ENCODE measurements around the gene TMF1. TPM values are rescaled to one million over a fixed set of nuclear protein-coding genes. Genes with fewer than 3 reads are reported as not detected.

TMF1 gene
- total RNA-seq, 1 donor from 2014 or later, result 43.1 TPM

DNA sequence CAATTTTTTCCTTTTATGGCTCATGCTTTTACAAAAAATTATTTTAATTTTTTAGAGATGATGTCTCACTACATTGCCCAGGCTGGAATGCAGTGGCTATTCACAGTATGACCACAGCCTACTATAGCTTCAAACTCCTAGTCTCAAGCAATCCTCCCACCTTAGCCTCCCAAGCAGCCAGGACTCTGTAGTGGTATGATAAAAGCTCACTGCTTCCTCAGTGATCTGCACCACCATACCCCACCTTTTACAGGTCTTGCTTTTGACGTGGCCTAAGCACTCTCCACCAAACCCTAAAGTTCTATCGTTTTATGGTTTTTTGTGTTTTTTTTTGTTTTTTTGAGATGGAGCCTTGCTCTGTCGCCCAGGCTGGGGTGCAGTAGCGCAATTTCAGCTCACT lies 14.0 kb upstream of the TMF1 start:
- DNase-seq (ENCODE audit: low spot score), result no peak
- H3K27me3 Mint-ChIP-seq (ENCODE audit: insufficient read depth), result no peaks in the 10 kb centered on the region
- H3K4me3 Mint-ChIP-seq, result no peak overlapping the region
- peaks cover 44% of the 10 kb centered on the region for H3K4me1 Mint-ChIP-seq (ENCODE audit: low read depth)
- no peak overlapping the region for H3K27ac Mint-ChIP-seq
- peaks cover 36% of the 10 kb centered on the region for H3K36me3 Mint-ChIP-seq (ENCODE audit: low read depth)
- no peaks in the 10 kb centered on the region for H3K9me3 Mint-ChIP-seq
- intact Hi-C loops (cut with micrococcal nuclease), result no loop called here

GRCh38 chr3:69065318-69065964 lies 13.3 kb upstream of the TMF1 start:
- intact Hi-C loops (cut with micrococcal nuclease), result loop anchor here (1.0 kb wide), 1 partner anchor 14 kb away; no protein-coding TSS in a partner anchor
- H3K27ac Mint-ChIP-seq, result peak overlapping the region; percentile 57
- peaks cover 37% of the 10 kb centered on the region for H3K4me1 Mint-ChIP-seq (ENCODE audit: low read depth)
- H3K4me3 Mint-ChIP-seq, result peak overlapping the region; percentile 41
- peaks cover 34% of the 10 kb centered on the region for H3K36me3 Mint-ChIP-seq (ENCODE audit: low read depth)
- peaks cover 3% of the 10 kb centered on the region for H3K9me3 Mint-ChIP-seq
- H3K27me3 Mint-ChIP-seq (ENCODE audit: insufficient read depth), result no peaks in the 10 kb centered on the region
- DNase-seq (ENCODE audit: low spot score), result peak; percentile 16

- no peak overlapping the region for H3K27ac Mint-ChIP-seq
- peaks cover 46% of the 10 kb centered on the region for H3K36me3 Mint-ChIP-seq (ENCODE audit: low read depth)
- H3K9me3 Mint-ChIP-seq, result peaks cover 3% of the 10 kb centered on the region
- H3K27me3 Mint-ChIP-seq (ENCODE audit: insufficient read depth), result no peaks in the 10 kb centered on the region
- H3K4me3 Mint-ChIP-seq, result no peak overlapping the region
- DNase-seq (ENCODE audit: low spot score), result no peak
- intact Hi-C loops (cut with micrococcal nuclease), result loop anchor here (1.0 kb wide), 2 partner anchors 7 to 10 kb away; no protein-coding TSS in a partner anchor
- H3K4me1 Mint-ChIP-seq (ENCODE audit: low read depth), result peaks cover 48% of the 10 kb centered on the region
Observed at GRCh38 chr3:69063636-69064035, 11.5 kb upstream of the TMF1 start.

DNA sequence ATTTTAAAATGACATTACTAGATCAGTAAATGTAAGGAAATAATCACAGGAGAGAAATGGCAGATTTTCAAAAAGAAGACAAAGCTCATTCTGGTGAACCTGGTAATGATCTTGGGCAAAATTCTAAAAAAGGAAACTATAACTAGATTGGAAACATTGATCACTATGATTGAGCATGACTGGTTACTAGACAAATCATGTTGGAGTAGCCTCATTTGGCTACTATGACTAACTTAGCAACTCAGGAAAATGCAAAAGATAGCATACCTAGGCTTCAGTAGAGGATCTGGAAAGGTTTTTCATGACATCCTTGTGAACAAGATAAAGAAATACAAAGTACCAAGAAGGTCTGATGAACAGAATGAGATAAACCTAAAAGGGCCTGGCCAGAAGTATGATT lies 7.6 kb upstream of the TMF1 start:
- H3K36me3 Mint-ChIP-seq (ENCODE audit: low read depth), result peaks cover 56% of the 10 kb centered on the region
- H3K27me3 Mint-ChIP-seq (ENCODE audit: insufficient read depth), result no peaks in the 10 kb centered on the region
- H3K27ac Mint-ChIP-seq, result peak overlapping the region; percentile 90
- peaks cover 51% of the 10 kb centered on the region for H3K4me1 Mint-ChIP-seq (ENCODE audit: low read depth)
- H3K9me3 Mint-ChIP-seq, result peaks cover 3% of the 10 kb centered on the region
- intact Hi-C loops (cut with micrococcal nuclease), result loop anchor here (1.0 kb wide), 2 partner anchors 9 to 33 kb away; no protein-coding TSS in a partner anchor
- DNase-seq (ENCODE audit: low spot score), result no peak
- no peak overlapping the region for H3K4me3 Mint-ChIP-seq

GRCh38 chr3:69058947-69059224 lies 6.8 kb upstream of the TMF1 start:
- intact Hi-C loops (cut with micrococcal nuclease), result loop anchor here (1.0 kb wide), 3 partner anchors 9 to 33 kb away; partner anchors contain the start of gene UBA3
- Mint-ChIP-seq H3K4me3 (peak overlapping the region; percentile 25), H3K9me3 (peaks cover 3% of the 10 kb centered on the region), H3K27me3 (ENCODE audit: insufficient read depth) (no peaks in the 10 kb centered on the region), H3K36me3 (ENCODE audit: low read depth) (peaks cover 54% of the 10 kb centered on the region), H3K4me1 (ENCODE audit: low read depth) (peaks cover 43% of the 10 kb centered on the region), H3K27ac (peak overlapping the region; percentile 90)
- DNase-seq (ENCODE audit: low spot score), result no peak

DNA sequence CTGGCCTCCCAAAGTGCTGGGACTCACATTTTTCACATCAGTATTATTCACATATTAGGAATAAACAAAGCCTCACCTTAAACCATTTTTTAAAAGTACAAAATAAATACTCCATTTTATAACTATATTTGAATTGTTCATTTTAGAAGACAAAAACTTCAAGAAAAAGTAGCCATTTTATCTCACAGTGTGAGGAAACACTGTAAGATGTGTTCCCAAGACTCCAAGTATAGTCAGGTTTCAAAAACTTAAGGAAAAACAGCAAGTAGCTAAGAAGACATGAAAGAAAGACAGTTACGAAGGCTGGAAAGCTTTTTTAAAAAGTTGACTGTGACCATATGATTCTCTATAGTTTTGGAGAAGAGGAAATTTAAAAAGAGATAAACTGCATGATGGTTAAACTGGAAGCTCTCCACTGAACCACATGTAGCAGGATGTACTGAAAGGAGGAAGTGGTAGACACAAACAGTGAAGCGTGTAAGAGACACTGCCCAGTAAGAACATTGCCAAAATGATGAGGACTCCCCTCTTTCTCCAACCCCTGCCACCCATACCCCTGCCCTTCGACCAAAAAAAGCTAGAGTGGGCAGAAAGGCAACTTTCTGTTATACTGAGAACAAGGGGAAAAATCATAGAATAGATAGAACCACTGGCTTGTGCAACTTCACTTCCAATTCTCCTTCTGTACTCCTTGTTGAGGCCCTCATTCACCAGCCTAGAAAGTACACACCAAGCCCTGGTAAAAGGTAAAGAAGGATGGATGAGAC lies 6.2 kb upstream of the TMF1 start:
- Mint-ChIP-seq H3K4me1 (ENCODE audit: low read depth) (peaks cover 38% of the 10 kb centered on the region), H3K27me3 (ENCODE audit: insufficient read depth) (no peaks in the 10 kb centered on the region), H3K9me3 (peaks cover 3% of the 10 kb centered on the region), H3K27ac (peak overlapping the region; percentile 90), H3K4me3 (peak overlapping the region; percentile 25), H3K36me3 (ENCODE audit: low read depth) (peaks cover 55% of the 10 kb centered on the region)
- DNase-seq (ENCODE audit: low spot score), result peak; percentile 21
- intact Hi-C loops (cut with micrococcal nuclease), result loop anchor here (1.0 kb wide), 1 partner anchor 22 kb away; the partner anchor contains the start of gene UBA3

DNA sequence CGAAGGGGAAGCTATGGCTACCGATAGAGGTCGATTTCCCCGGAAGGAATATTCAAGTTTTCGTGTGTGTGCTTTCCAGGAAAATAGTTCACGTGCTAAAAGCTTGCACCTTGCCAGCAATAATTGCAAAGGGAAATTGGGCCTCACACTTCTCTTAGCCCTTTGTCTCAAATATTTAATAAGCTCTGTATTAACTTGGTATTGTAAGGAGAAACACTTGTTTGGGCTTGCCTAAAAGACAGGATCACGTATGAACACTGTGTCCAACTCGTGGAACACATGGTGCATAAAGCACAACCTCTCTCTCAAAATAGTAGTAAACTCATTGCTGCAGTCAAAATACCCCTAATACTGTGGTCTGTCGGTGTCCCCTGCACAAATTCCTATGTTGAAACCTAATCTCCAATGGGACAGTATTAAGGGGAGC lies 352 bp upstream of the TMF1 start:
- DNase-seq (ENCODE audit: low spot score), result no peak
- peak overlapping the region; percentile 96 for H3K27ac Mint-ChIP-seq
- no peaks in the 10 kb centered on the region for H3K9me3 Mint-ChIP-seq
- peaks cover 57% of the 10 kb centered on the region for H3K4me1 Mint-ChIP-seq (ENCODE audit: low read depth)
- peaks cover 26% of the 10 kb centered on the region for H3K36me3 Mint-ChIP-seq (ENCODE audit: low read depth)
- intact Hi-C loops (cut with micrococcal nuclease), result loop anchor here (1.0 to 2.0 kb wide), 5 partner anchors 19 to 274 kb away; partner anchors contain the start of gene EOGT
- peak overlapping the region; percentile 97 for H3K4me3 Mint-ChIP-seq
- peaks cover 1% of the 10 kb centered on the region for H3K27me3 Mint-ChIP-seq (ENCODE audit: insufficient read depth)

- H3K27ac Mint-ChIP-seq, result no peak overlapping the region
- H3K4me3 Mint-ChIP-seq, result peak overlapping the region; percentile 49
- H3K36me3 Mint-ChIP-seq (ENCODE audit: low read depth), result peaks cover 29% of the 10 kb centered on the region
Observed at GRCh38 chr3:69048990-69049389, 3.1 kb downstream of the TMF1 start.

DNA sequence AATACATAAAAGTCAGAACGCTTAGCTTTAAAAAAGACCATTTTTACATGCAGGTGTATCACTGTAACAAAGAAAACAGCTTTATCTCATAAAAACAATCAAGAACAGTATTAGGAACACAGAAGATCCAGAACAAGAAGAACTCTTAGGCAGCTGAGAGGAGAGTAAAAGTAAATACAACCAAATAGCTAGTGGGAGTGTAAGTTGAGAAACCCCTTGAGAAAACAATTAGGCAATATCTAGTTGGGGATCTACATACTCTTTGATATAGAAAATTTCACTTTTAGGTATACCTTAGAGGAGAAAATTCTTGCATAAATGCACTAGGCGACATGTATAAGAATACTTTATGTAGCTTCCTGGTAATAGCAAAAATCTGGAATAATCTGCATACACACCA lies 7.5 kb downstream of the TMF1 start:
- Mint-ChIP-seq H3K4me1 (ENCODE audit: low read depth) (peaks cover 38% of the 10 kb centered on the region), H3K9me3 (no peaks in the 10 kb centered on the region), H3K4me3 (no peak overlapping the region), H3K27ac (no peak overlapping the region), H3K36me3 (ENCODE audit: low read depth) (peaks cover 35% of the 10 kb centered on the region), H3K27me3 (ENCODE audit: insufficient read depth) (no peaks in the 10 kb centered on the region)
- intact Hi-C loops (cut with micrococcal nuclease), result no loop called here
- no peak for DNase-seq (ENCODE audit: low spot score)

More at GRCh38 chr3:69048990-69049389, 3.1 kb downstream of the TMF1 start:
- intact Hi-C loops (cut with micrococcal nuclease), result no loop called here
- Mint-ChIP-seq H3K9me3 (no peaks in the 10 kb centered on the region), H3K4me1 (ENCODE audit: low read depth) (peaks cover 65% of the 10 kb centered on the region), H3K27me3 (ENCODE audit: insufficient read depth) (peaks cover 1% of the 10 kb centered on the region)
- DNase-seq (ENCODE audit: low spot score), result no peak

GRCh38 chr3:69033470-69033869 lies 18.7 kb downstream of the TMF1 start:
- peaks cover 18% of the 10 kb centered on the region for H3K4me1 Mint-ChIP-seq (ENCODE audit: low read depth)
- H3K36me3 Mint-ChIP-seq (ENCODE audit: low read depth), result peaks cover 44% of the 10 kb centered on the region
- no peaks in the 10 kb centered on the region for H3K27me3 Mint-ChIP-seq (ENCODE audit: insufficient read depth)
- H3K4me3 Mint-ChIP-seq, result no peak overlapping the region
- DNase-seq (ENCODE audit: low spot score), result no peak
- H3K27ac Mint-ChIP-seq, result peak overlapping the region; percentile 34
- no peaks in the 10 kb centered on the region for H3K9me3 Mint-ChIP-seq
- intact Hi-C loops (cut with micrococcal nuclease), result loop anchor here (1.0 to 2.0 kb wide), 2 partner anchors 19 kb away; partner anchors contain the start of gene TMF1

DNA sequence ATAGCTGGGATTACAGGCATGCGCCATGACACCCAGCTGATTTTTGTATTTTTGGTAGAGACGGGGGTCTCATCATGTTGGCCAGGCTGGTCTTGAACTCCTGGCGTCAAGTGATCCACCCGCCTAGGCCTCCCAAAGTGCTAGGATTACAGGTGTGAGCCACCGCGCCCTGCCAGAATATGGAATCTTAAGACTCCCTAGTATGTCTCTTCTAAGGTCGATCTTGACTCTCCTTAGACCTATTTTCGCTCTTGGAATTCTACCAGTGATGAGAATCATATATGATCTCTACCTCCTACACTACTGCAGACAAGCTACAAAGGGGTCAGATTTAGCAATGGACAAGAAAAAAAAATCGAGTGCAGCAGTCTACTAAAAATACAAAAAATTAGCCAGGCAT lies 19.4 kb downstream of the TMF1 start:
- no peak for DNase-seq (ENCODE audit: low spot score)
- no peaks in the 10 kb centered on the region for H3K9me3 Mint-ChIP-seq
- intact Hi-C loops (cut with micrococcal nuclease), result loop anchor here (1.0 to 2.0 kb wide), 2 partner anchors 18 to 20 kb away; partner anchors contain the start of gene TMF1
- peak overlapping the region; percentile 69 for H3K27ac Mint-ChIP-seq
- H3K4me1 Mint-ChIP-seq (ENCODE audit: low read depth), result peaks cover 18% of the 10 kb centered on the region
- H3K4me3 Mint-ChIP-seq, result no peak overlapping the region
- peaks cover 47% of the 10 kb centered on the region for H3K36me3 Mint-ChIP-seq (ENCODE audit: low read depth)
- no peaks in the 10 kb centered on the region for H3K27me3 Mint-ChIP-seq (ENCODE audit: insufficient read depth)

DNA sequence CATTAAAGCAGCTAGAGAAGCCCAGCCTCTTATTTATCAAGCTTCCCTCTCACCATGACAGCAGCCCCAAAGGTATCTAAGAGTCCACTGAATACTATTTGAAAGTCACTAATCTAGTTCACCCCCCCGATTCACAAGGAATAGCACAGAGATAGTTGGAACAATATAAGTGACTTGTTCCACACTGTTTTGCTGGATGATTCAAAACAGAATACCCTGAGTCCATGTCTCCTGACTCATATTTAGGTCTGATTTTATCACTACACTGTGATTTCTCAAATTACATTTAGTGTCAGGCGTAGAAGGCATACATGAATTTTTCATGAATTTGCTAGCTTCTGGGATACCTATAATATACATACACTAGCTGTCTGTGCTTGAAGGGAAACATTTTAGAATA lies 20.0 kb downstream of the TMF1 start:
- no peak for DNase-seq (ENCODE audit: low spot score)
- H3K9me3 Mint-ChIP-seq, result no peaks in the 10 kb centered on the region
- peaks cover 18% of the 10 kb centered on the region for H3K4me1 Mint-ChIP-seq (ENCODE audit: low read depth)
- peaks cover 50% of the 10 kb centered on the region for H3K36me3 Mint-ChIP-seq (ENCODE audit: low read depth)
- no peak overlapping the region for H3K4me3 Mint-ChIP-seq
- H3K27ac Mint-ChIP-seq, result peak overlapping the region; percentile 71
- intact Hi-C loops (cut with micrococcal nuclease), result loop anchor here (2.0 kb wide), 1 partner anchor 17 kb away; no protein-coding TSS in a partner anchor
- H3K27me3 Mint-ChIP-seq (ENCODE audit: insufficient read depth), result no peaks in the 10 kb centered on the region

- no peak for DNase-seq (ENCODE audit: low spot score)
- peaks cover 47% of the 10 kb centered on the region for H3K36me3 Mint-ChIP-seq (ENCODE audit: low read depth)
- H3K4me3 Mint-ChIP-seq, result no peak overlapping the region
- no peaks in the 10 kb centered on the region for H3K27me3 Mint-ChIP-seq (ENCODE audit: insufficient read depth)
- no peak overlapping the region for H3K27ac Mint-ChIP-seq
- intact Hi-C loops (cut with micrococcal nuclease), result loop anchor here (2.0 kb wide), 1 partner anchor 17 kb away; no protein-coding TSS in a partner anchor
- H3K4me1 Mint-ChIP-seq (ENCODE audit: low read depth), result peaks cover 13% of the 10 kb centered on the region
- no peaks in the 10 kb centered on the region for H3K9me3 Mint-ChIP-seq
Observed at GRCh38 chr3:69031635-69032034, 20.5 kb downstream of the TMF1 start.
